Spleen (tissue), 7 donors: Measurements from ENCODE around the gene PIK3R4.

Experiments used
- CTCF ChIP-seq, 11 experiments: fragments of 200-600 bp in 7 of 11; fragments of 450-650 bp in 4 of 11; sonication (generic) in 4 of 11; IDR thresholded peaks in 8 of 11; conservative IDR thresholded peaks in 3 of 11; 1 replicate in 7 of 11; 2 replicates in 4 of 11; pipeline versions ENCODE4 v1.4.0 to v1.8.0; 2016 to 2021; ENCODE audit warnings: antibody characterized with exemption in 11 of 11, inconsistent platforms in 4 of 11, mild to moderate bottlenecking in 1 of 11
- POLR2A ChIP-seq, 3 donors: fragments of 450-650 bp; IDR thresholded peaks; one replicate each; pipeline ENCODE4 v1.5.1; 2017; ENCODE audit warnings: antibody characterized with exemption in 3 of 3, mild to moderate bottlenecking in 1 of 3
- donor health status: DM: no; HTN: no; CAD: no; lungs with moderate emphysema.
- donor health status: DM: no; HTN: no; CAD: no.
- donor health status: DM: no; HTN: no; CAD: no.

GRCh38 chr3:130748981-130749380 is 2.4 kb upstream of the PIK3R4 start:
- TF ChIP-seq CTCF (IDR thresholded peaks at IDR 0.05 in 8 of 11, conservative IDR thresholded peaks at IDR 0.05 in 3 of 11) (no peak), POLR2A (IDR thresholded peaks at IDR 0.05) (no peak)
